ENCODE measurements around the gene DPYSL4. TPM values are rescaled to one million over a fixed set of nuclear protein-coding genes. Genes with fewer than 3 reads are reported as not detected.

The DPYSL4 gene
- total and polyA plus RNA-seq, 2 of the 13 experiments (the other 11 are each of a cell fraction or from before 2014, with no cell fraction given): 0.84 to 1.2 TPM

DNA sequence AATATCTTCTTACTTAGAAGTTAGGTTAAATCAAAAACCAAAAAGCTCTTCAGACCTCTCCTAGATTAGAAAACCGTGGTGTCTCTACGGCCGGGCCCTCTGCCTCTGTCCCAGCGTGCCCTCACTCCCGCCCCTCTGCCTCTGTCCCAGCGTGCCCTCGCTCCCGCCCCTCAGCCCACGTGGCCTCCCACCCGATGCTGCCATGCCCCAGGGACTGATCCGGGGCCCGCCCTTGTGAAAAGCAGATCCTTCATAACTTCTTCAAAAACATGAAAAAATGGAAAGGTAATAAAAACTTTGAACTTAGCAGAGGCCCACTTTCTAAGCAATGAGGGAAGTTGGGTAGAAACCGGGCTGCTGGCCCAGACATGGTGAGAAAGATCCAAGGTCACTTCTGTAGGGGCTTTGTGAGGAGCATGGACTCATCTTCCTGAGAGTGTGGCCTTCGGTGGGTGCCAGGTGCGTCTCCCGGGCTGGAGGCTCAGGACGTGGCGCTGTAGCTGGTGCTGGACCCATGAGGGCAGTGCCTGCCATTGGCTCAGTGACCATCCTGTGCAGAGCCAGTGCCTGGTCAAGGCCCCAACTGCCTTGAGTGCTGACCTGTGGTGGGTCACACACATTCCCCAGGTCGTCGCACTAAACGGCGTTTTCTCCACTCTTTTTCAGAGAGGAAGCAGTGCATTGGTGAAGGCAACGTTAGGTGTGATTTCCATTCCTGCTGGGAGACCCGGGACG, 4.9 kb upstream of the DPYSL4 start:
- in situ Hi-C loops (cut with HindIII; ENCODE audit: extremely low pct_ligation_motif_present, low pct_unique_long_range_greater_than_20kb): no loop called here
- no peaks in the 10 kb centered on the region for H3K36me3 ChIP-seq (replicated peaks in 1 of 2; ENCODE audit: control insufficient read depth in 1 of 2, insufficient read depth in 2 of 2, low read length in 2 of 2)
- H3K27ac ChIP-seq (ENCODE audit: extremely low read length, insufficient read depth, low read length): no peak overlapping the region
- WGBS (ENCODE audit: low lambda C conversion rate): 39% methylated on average over 25 of the region's 25 CpGs
- intact Hi-C loops (cut with micrococcal nuclease; ENCODE audit: unreplicated experiment): no loop called here
- BruUV-seq (replicated peaks): no TSS peak
- H3K79me2 ChIP-seq (ENCODE audit: insufficient read depth, low read length): no peaks in the 10 kb centered on the region
- H3K4me1 ChIP-seq (ENCODE audit: insufficient read depth, low read length): peaks cover 58% of the 10 kb centered on the region
- peaks cover 2 to 38% of the 10 kb centered on the region in 2 experiments for H3K27me3 ChIP-seq (ENCODE audit: control insufficient read depth in 1 of 2, insufficient read depth in 2 of 2, low read length in 2 of 2)
- DNase-seq (ENCODE audit: low spot score): no peak
- H3K9me3 ChIP-seq (ENCODE audit: low read length): no peaks in the 10 kb centered on the region
- H3K4me3 ChIP-seq (replicated peaks in 1 of 3; ENCODE audit: insufficient read depth in 1 of 3, low read depth in 2 of 3, low read length in 3 of 3): no peak overlapping the region
- POLR2A ChIA-PET: no interaction called here
- no peak overlapping the region for H2AFZ ChIP-seq (ENCODE audit: low read length)
- H4K20me1 ChIP-seq (ENCODE audit: insufficient read depth, low read length): peaks cover 4% of the 10 kb centered on the region
- no peak for FAIRE-seq
- CTCF ChIA-PET (ENCODE audit: low intra/inter-chr PET ratio, low total read pairs): no interaction called here
- H3K4me2 ChIP-seq (ENCODE audit: low read depth, low read length): no peak overlapping the region
- no peak overlapping the region for H3K9ac ChIP-seq (ENCODE audit: insufficient read depth, low read depth, low read length)
- ATAC-seq: no peak
- TF ChIP-seq, protein P1, sequence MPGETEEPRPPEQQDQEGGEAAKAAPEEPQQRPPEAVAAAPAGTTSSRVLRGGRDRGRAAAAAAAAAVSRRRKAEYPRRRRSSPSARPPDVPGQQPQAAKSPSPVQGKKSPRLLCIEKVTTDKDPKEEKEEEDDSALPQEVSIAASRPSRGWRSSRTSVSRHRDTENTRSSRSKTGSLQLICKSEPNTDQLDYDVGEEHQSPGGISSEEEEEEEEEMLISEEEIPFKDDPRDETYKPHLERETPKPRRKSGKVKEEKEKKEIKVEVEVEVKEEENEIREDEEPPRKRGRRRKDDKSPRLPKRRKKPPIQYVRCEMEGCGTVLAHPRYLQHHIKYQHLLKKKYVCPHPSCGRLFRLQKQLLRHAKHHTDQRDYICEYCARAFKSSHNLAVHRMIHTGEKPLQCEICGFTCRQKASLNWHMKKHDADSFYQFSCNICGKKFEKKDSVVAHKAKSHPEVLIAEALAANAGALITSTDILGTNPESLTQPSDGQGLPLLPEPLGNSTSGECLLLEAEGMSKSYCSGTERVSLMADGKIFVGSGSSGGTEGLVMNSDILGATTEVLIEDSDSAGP (CRISPR knock-in tag; IDR thresholded peaks at IDR 0.05; ENCODE audit: borderline replicate concordance): no peak
- TF ChIP-seq CHD4 (IDR thresholded peaks at IDR 0.05; ENCODE audit: borderline replicate concordance, low read length): 0 out of 2 replicates have a peak, but pooled peaks have one; percentile 1

DNA sequence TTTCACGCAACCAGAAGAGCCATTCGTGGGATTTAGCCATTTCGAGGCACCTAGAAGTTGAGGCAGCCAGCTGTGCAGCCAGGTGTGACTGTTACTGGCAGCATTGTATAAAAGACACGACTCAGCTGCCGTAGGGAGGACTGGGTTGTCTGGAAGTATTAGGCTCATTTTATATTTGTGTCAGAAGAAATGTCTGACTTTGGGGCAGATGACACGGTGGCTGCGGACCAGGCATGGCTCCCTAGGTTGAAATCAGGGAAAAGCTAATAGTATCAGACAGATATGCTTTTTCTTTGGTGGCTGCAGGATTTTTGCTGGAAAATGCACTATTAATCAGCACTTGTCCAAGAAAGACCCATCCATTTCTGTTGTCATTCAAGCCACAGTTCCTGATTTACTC, 4.2 kb upstream of the DPYSL4 start:
- Histone ChIP-seq H3K4me3 (replicated peaks in 1 of 3; ENCODE audit: insufficient read depth in 1 of 3, low read depth in 2 of 3, low read length in 3 of 3) (no peak overlapping the region), H3K79me2 (ENCODE audit: insufficient read depth, low read length) (no peaks in the 10 kb centered on the region), H3K4me1 (ENCODE audit: insufficient read depth, low read length) (peaks cover 58% of the 10 kb centered on the region), H4K20me1 (ENCODE audit: insufficient read depth, low read length) (peaks cover 4% of the 10 kb centered on the region), H3K27ac (ENCODE audit: extremely low read length, insufficient read depth, low read length) (peak overlapping the region; percentile 41), H3K9ac (ENCODE audit: insufficient read depth, low read depth, low read length) (no peak overlapping the region), H3K27me3 (ENCODE audit: control insufficient read depth in 1 of 2, insufficient read depth in 2 of 2, low read length in 2 of 2) (peaks cover 2 to 36% of the 10 kb centered on the region in 2 experiments), H3K9me3 (ENCODE audit: low read length) (no peaks in the 10 kb centered on the region), H3K36me3 (replicated peaks in 1 of 2; ENCODE audit: control insufficient read depth in 1 of 2, insufficient read depth in 2 of 2, low read length in 2 of 2) (no peaks in the 10 kb centered on the region), H2AFZ (ENCODE audit: low read length) (no peak overlapping the region), H3K4me2 (ENCODE audit: low read depth, low read length) (peak overlapping the region; percentile 51)
- no TSS peak for BruUV-seq (replicated peaks)
- 62% methylated on average over 7 of the region's 7 CpGs for WGBS (ENCODE audit: low lambda C conversion rate)
- no peak for FAIRE-seq
- no peak for ATAC-seq
- intact Hi-C loops (cut with micrococcal nuclease; ENCODE audit: unreplicated experiment) (no loop called here), in situ Hi-C loops (cut with HindIII; ENCODE audit: extremely low pct_ligation_motif_present, low pct_unique_long_range_greater_than_20kb) (no loop called here)
- ChIA-PET POLR2A (interaction anchor here (1.2 kb wide), 1 partner anchor 125 kb away, joined by 3 read pairs; the partner anchor contains the start of gene STK32C), CTCF (ENCODE audit: low intra/inter-chr PET ratio, low total read pairs) (no interaction called here)
- DNase-seq (ENCODE audit: low spot score): no peak
- TF ChIP-seq HNRNPH1 (optimal IDR thresholded peaks at IDR 0.05; ENCODE audit: low read depth, low read length) (no peak), PHF8 (CRISPR knock-in tag; IDR thresholded peaks at IDR 0.05) (peak; percentile 4; the same call in 1 of the 2 replicates)
